Peyer's patch (tissue), 4 donors: ENCODE results near the gene SEC61A2. TPM values are rescaled to one million over a fixed set of nuclear protein-coding genes. Genes with fewer than 3 reads are reported as not detected.

Source experiments
- DNase-seq, 3 donors: peaks; one replicate each; pipeline ENCODE4 v3.0.0-alpha.2; 2017 to 2019
- H3K27ac ChIP-seq, 4 donors: fragments of 200-600 bp; sonication (generic); one replicate each; pipeline ENCODE4 v1.5.1; 2016 to 2019
- H3K27me3 ChIP-seq, 2 donors: fragments of 200-600 bp; sonication (generic); one replicate each; pipeline ENCODE4 v1.5.1; 2019
- H3K36me3 ChIP-seq, 3 donors: fragments of 200-600 bp; sonication (generic); one replicate each; pipeline ENCODE4 v1.5.1; 2016 to 2019
- H3K4me1 ChIP-seq, 4 donors: fragments of 200-600 bp; sonication (generic); one replicate each; pipeline ENCODE4 v1.5.1; 2016 to 2019
- H3K4me3 ChIP-seq, 4 donors: fragments of 200-600 bp; sonication (generic); 1 replicate in 3 of 4; 2 replicates in 1 of 4; pipeline ENCODE4 v1.5.1; 2016 to 2019; ENCODE audit warnings: mild to moderate bottlenecking in 1 of 4
- H3K9me3 ChIP-seq, 4 donors: fragments of 200-600 bp; sonication (generic); one replicate each; pipeline ENCODE4 v1.5.1; 2016 to 2019; ENCODE audit warnings: mild to moderate bottlenecking in 1 of 4
- CTCF ChIP-seq, 6 experiments: fragments of 450-650 bp in 4 of 6; fragments of 200-600 bp in 2 of 6; sonication (generic) in 1 of 6; IDR thresholded peaks; one replicate each; pipeline ENCODE4 v1.5.1; 2017 to 2019; ENCODE audit warnings: antibody characterized with exemption in 6 of 6, mild to moderate bottlenecking in 3 of 6, moderate library complexity in 1 of 6
- POLR2A ChIP-seq, 2 donors: fragments of 450-650 bp; IDR thresholded peaks; one replicate each; pipeline ENCODE4 v1.5.1; 2017; ENCODE audit warnings: antibody characterized with exemption in 2 of 2, mild to moderate bottlenecking in 2 of 2, moderate library complexity in 2 of 2
- total RNA-seq, 4 donors: library from RNA; depleted of rRNA; stranded (reverse); fragments of >200 nt; gene quantifications; one replicate each; pipeline ENCODE4 v1.1.0, GENCODE V29; 2016

The SEC61A2 gene
- total RNA-seq, 4 donors from 2014 or later, result 1.4 to 8.3 (median 5.2) TPM

DNA sequence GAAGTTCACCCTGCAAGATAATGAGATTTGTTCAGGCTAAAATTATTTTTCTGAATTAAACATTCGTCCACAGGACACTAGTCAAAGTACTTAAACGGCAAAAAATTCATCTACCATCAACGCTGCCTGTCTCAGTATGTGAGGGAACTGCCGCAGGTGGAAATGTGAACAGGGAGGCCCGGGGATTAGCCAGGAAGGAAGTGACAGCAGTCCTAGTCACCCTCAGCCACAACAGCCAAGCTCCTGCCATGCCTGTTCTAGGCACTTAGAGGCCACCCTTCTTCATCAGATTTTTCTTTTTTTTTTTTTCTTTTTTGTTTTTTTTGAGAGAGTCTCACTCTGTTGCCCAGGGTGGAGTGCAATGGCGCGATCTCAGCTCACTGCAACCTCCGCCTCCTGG is 56.8 kb downstream of the SEC61A2 start:
- Histone ChIP-seq H3K36me3 (peaks cover 0 to 38% (median 0%) of the 10 kb centered on the region in 3 donors), H3K27ac (no peak overlapping the region), H3K9me3 (no peaks in the 10 kb centered on the region), H3K27me3 (no peaks in the 10 kb centered on the region), H3K4me3 (no peak overlapping the region), H3K4me1 (peaks cover 0 to 4% (median 0%) of the 10 kb centered on the region in 4 donors)
- DNase-seq, result no peak
- TF ChIP-seq POLR2A (IDR thresholded peaks at IDR 0.05), result no peak
- TF ChIP-seq CTCF (IDR thresholded peaks at IDR 0.05), result no peak

DNA sequence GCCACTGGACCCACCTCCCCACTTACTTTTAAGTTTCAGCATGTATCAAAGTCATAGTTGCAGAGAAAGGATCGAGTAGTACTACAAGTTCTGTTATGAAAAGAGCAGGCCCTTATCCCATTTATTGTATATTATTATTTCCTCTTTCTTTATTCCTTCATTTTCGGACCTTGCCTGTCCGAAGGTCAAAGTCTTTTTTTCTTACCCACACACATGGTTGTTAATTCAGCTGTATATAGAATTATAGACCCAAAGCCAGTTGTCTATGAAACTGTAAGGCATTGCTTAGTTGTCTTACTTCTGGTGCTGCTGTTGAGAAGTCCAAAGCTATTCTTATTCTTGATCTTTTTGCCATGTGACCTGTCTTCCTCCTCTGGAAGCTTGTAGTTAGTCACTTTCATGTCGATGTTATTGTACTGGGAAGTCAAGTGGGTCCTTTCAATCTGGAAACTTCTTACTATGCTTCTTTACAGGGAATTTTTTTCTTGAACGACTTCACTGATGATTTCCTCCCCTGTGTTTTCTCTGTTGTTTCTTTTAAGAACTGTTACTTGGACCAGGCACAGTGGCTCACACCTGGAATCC is 57.9 kb downstream of the SEC61A2 start:
- no peak for TF ChIP-seq CTCF (IDR thresholded peaks at IDR 0.05)
- Histone ChIP-seq H3K4me3 (no peak overlapping the region), H3K36me3 (peaks cover 0 to 34% (median 0%) of the 10 kb centered on the region in 3 donors), H3K9me3 (no peaks in the 10 kb centered on the region), H3K27me3 (no peaks in the 10 kb centered on the region), H3K4me1 (peaks cover 0 to 4% (median 0%) of the 10 kb centered on the region in 4 donors), H3K27ac (peak overlapping the region in 1 of 4 donors; percentile 23)
- DNase-seq, result no peak

DNA sequence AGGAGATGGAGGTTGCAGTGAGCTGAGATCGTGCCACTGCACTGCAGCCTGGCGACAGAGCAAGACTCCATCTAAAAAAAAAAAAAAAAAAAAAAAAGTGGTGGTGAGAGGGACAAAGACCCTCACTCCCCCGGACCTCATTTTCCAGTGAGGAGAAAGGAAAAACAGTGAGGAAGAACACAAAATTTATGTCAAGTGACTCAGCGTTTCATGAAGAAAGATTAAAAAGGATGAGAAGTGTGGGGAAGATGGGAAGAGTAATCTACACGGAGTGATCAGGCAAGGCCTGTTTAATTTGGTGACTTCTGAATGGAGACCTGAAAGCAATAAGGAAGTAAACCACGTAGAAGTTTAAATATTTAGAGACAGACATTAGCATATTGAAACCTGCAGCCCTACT is 59.2 kb downstream of the SEC61A2 start:
- H3K9me3 ChIP-seq, result no peaks in the 10 kb centered on the region
- no peaks in the 10 kb centered on the region for H3K27me3 ChIP-seq
- no peak overlapping the region for H3K4me3 ChIP-seq
- no peak overlapping the region for H3K27ac ChIP-seq
- H3K36me3 ChIP-seq, result peaks cover 0 to 24% (median 0%) of the 10 kb centered on the region in 3 donors
- no peak for TF ChIP-seq CTCF (IDR thresholded peaks at IDR 0.05)
- no peak for TF ChIP-seq POLR2A (IDR thresholded peaks at IDR 0.05)
- H3K4me1 ChIP-seq, result peaks cover 0 to 5% (median 0%) of the 10 kb centered on the region in 4 donors
- no peak for DNase-seq

- Histone ChIP-seq H3K27me3 (no peaks in the 10 kb centered on the region), H3K27ac (no peak overlapping the region), H3K4me1 (peaks cover 0 to 13% (median 3%) of the 10 kb centered on the region in 4 donors), H3K4me3 (no peak overlapping the region), H3K9me3 (no peaks in the 10 kb centered on the region), H3K36me3 (peaks cover 0 to 19% (median 0%) of the 10 kb centered on the region in 3 donors)
- TF ChIP-seq POLR2A (IDR thresholded peaks at IDR 0.05), result no peak
- no peak for TF ChIP-seq CTCF (IDR thresholded peaks at IDR 0.05)
- no peak for DNase-seq
Observed at GRCh38 chr10:12189426-12189825, 59.9 kb downstream of the SEC61A2 start.

- Histone ChIP-seq H3K27ac (no peak overlapping the region), H3K9me3 (no peaks in the 10 kb centered on the region), H3K4me3 (no peak overlapping the region), H3K4me1 (peaks cover 0 to 17% (median 4%) of the 10 kb centered on the region in 4 donors), H3K27me3 (no peaks in the 10 kb centered on the region), H3K36me3 (no peaks in the 10 kb centered on the region)
- DNase-seq, result no peak
- no peak for TF ChIP-seq CTCF (IDR thresholded peaks at IDR 0.05)
- no peak for TF ChIP-seq POLR2A (IDR thresholded peaks at IDR 0.05)
Observed at GRCh38 chr10:12191715-12192114, 62.2 kb downstream of the SEC61A2 start.
